GM11168 (cell line): ENCODE data around the gene PRR20G.

ENCODE experiments used
- in situ Hi-C: fragments of 300-500 bp; cut with MboI; formaldehyde crosslinking; loops from one replicate; pipeline ENCODE4 v1.12.0; 2022; ENCODE audit warnings: low sequenced_read_pairs; ENCODE audit not compliant: unreplicated experiment

The PRR20G gene

GRCh38 chr3:127237835-127238234, 50.0 kb downstream of the PRR20G start:
- in situ Hi-C loops = no loop called here

DNA sequence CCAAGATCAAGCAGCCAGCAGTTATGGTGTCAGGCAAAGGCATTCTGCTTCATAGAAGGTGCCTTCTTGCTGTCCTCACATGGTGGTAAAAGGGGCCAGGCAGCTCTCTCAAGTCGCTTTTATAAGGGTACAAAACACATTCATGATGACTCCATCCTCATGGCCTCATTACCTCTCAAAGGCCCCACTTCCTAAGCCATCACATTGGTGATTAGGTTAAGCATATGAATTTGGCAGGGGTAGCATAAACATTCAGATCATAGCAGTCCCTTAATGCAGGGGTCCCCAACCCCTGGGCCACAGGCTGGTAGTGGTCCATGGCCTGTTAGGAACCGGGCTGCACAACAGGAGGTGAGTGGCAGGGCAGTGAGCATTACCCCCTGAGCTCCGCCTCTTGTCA, 52.1 kb downstream of the PRR20G start:
- in situ Hi-C loops = no loop called here

- in situ Hi-C loops = no loop called here
Observed at GRCh38 chr3:127234778-127235177, 53.1 kb downstream of the PRR20G start.
